GM18499 (cell line): ENCODE measurements around the gene BHLHE23.

Experiments used
- ATAC-seq: cut with Tn5 transposase; IDR thresholded peaks from one replicate; pipeline ENCODE4 v1.9.1; 2021; ENCODE audit warnings: moderate number of reproducible peaks; ENCODE audit not compliant: insufficient read depth, unreplicated experiment

BHLHE23 gene

GRCh38 chr20:63011798-63012197 lies 5.0 kb upstream of the BHLHE23 start:
- ATAC-seq, result no peak

GRCh38 chr20:63009988-63010769 lies 3.4 kb upstream of the BHLHE23 start:
- ATAC-seq, result peak; percentile 38

GRCh38 chr20:63009045-63009961 lies 2.5 kb upstream of the BHLHE23 start:
- ATAC-seq, result peak; percentile 31

GRCh38 chr20:63008541-63009044 lies 1.8 kb upstream of the BHLHE23 start:
- no peak for ATAC-seq

GRCh38 chr20:63007646-63008488 lies 1.1 kb upstream of the BHLHE23 start:
- no peak for ATAC-seq

- no peak for ATAC-seq
These were observed 539 bp upstream of the BHLHE23 start for GRCh38 chr20:63007360-63007645.

GRCh38 chr20:63005862-63006539 lies 763 bp downstream of the BHLHE23 start:
- no peak for ATAC-seq

- ATAC-seq, result no peak
These were observed 1.4 kb downstream of the BHLHE23 start for GRCh38 chr20:63005365-63005861.

- no peak for ATAC-seq
These were observed 2.0 kb downstream of the BHLHE23 start for GRCh38 chr20:63004607-63005364.

GRCh38 chr20:63003546-63003945 lies 3.2 kb downstream of the BHLHE23 start:
- ATAC-seq, result no peak

GRCh38 chr20:63002511-63002910 lies 4.3 kb downstream of the BHLHE23 start:
- ATAC-seq, result no peak

- ATAC-seq, result no peak
These were observed 5.8 kb downstream of the BHLHE23 start for GRCh38 chr20:63000958-63001357.

GRCh38 chr20:63000036-63000435 lies 6.7 kb downstream of the BHLHE23 start:
- ATAC-seq, result no peak

GRCh38 chr20:62999580-62999979 lies 7.2 kb downstream of the BHLHE23 start:
- ATAC-seq, result no peak

GRCh38 chr20:62998449-62998848 lies 8.3 kb downstream of the BHLHE23 start:
- ATAC-seq, result no peak

- ATAC-seq, result no peak
These were observed 9.2 kb downstream of the BHLHE23 start for GRCh38 chr20:62997417-62998035.

- ATAC-seq, result no peak
These were observed 10.2 kb downstream of the BHLHE23 start for GRCh38 chr20:62996596-62996982.

- no peak for ATAC-seq
These were observed 10.7 kb downstream of the BHLHE23 start for GRCh38 chr20:62995898-62996595.
